Nephron progenitor cell (in vitro differentiated cells): Measurements from ENCODE around the gene SELENOP.

Experiments used
- DNase-seq: peaks from one replicate; pipeline ENCODE4 v3.0.0; 2021
- H3K27ac Mint-ChIP-seq: 2 replicates; pipeline ENCODE4 v1.8.0; 2021; ENCODE audit warnings: mild to moderate bottlenecking, moderate library complexity, mixed read lengths
- H3K27me3 Mint-ChIP-seq: 2 replicates; pipeline ENCODE4 v1.8.0; 2021; ENCODE audit warnings: mild to moderate bottlenecking, low read depth, mixed read lengths; ENCODE audit not compliant: poor library complexity
- H3K36me3 Mint-ChIP-seq: 2 replicates; pipeline ENCODE4 v1.8.0; 2021; ENCODE audit warnings: low read depth, mixed read lengths
- H3K4me1 Mint-ChIP-seq: 2 replicates; pipeline ENCODE4 v1.8.0; 2021; ENCODE audit warnings: mixed read lengths
- H3K4me3 Mint-ChIP-seq: 2 replicates; pipeline ENCODE4 v1.8.0; 2021; ENCODE audit warnings: mild to moderate bottlenecking, moderate library complexity, mixed read lengths
- H3K9me3 Mint-ChIP-seq: 2 replicates; pipeline ENCODE4 v1.8.0; 2021; ENCODE audit warnings: mild to moderate bottlenecking, moderate library complexity, mixed read lengths
- CTCF ChIP-seq: fragments of 200-600 bp; sonication (generic); IDR thresholded peaks from 2 replicates; pipeline ENCODE4 v1.5.0; 2021; ENCODE audit warnings: antibody characterized with exemption

SELENOP gene

DNA sequence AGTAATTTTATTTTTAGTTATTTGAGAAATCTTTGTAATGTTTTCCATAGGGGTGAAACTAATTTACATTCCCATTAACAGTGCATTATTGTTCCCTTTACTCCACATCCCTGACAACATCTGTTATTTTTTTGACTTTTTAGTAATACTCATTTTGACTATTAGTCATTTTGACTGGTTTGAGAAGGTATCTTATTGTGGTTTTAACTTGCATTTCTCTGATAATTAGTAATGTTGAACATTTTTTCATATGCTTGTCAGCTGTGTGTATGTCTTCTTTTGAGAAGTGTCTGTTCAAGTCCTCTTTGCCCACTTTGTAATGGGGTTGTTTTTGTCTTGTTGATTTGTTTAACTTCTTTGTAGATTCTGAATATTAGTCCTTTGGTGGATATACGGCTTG is 27.6 kb downstream of the SELENOP start:
- Mint-ChIP-seq H3K27me3 (no peaks in the 10 kb centered on the region), H3K36me3 (peaks cover 12% of the 10 kb centered on the region), H3K27ac (no peak overlapping the region), H3K4me3 (no peak overlapping the region), H3K9me3 (peaks cover 36% of the 10 kb centered on the region), H3K4me1 (no peaks in the 10 kb centered on the region)
- no peak for TF ChIP-seq CTCF
- DNase-seq: no peak

DNA sequence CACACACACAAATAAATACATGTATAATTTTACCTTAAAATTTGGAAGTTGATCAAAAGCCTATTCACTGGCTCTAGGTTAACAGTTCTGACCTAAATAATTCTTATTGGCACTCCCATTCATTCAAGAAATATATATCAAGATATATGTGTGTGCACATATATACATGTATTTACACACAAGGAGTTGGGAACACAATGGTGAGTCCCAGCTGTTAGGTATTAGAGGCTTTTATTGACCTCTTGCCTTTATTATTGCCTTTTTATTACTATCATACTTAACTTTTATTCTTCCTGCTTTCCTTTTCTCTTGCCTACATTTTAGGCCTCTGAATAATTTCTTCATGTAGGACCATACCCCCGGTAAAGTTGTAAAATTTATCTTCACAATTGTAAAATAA is 30.1 kb downstream of the SELENOP start:
- H3K27ac Mint-ChIP-seq: no peak overlapping the region
- TF ChIP-seq CTCF: no peak
- no peaks in the 10 kb centered on the region for H3K27me3 Mint-ChIP-seq
- peaks cover 19% of the 10 kb centered on the region for H3K9me3 Mint-ChIP-seq
- H3K4me1 Mint-ChIP-seq: no peaks in the 10 kb centered on the region
- no peak for DNase-seq
- H3K36me3 Mint-ChIP-seq: peaks cover 3% of the 10 kb centered on the region
- H3K4me3 Mint-ChIP-seq: no peak overlapping the region

DNA sequence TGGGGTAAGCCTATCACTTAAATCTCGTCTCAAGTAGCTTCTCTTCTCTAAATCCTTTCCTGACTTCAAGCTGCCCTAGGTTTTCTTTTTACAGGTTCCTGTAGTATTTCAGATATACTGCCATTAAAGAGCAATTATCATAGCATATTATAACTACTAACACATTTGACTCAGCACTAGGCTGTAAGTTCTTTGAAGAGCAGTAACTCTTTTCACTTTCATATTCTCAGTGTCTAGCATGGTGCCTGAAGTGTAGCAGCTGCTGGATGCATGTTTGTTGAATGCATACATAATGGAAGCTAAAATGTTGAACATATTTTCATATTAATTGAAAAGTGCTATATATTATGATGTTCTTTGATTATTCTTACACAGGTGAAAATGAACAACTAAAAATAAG is 32.6 kb downstream of the SELENOP start:
- no peaks in the 10 kb centered on the region for H3K27me3 Mint-ChIP-seq
- H3K9me3 Mint-ChIP-seq: no peaks in the 10 kb centered on the region
- no peaks in the 10 kb centered on the region for H3K4me1 Mint-ChIP-seq
- H3K36me3 Mint-ChIP-seq: no peaks in the 10 kb centered on the region
- no peak for TF ChIP-seq CTCF
- no peak overlapping the region for H3K4me3 Mint-ChIP-seq
- DNase-seq: no peak
- no peak overlapping the region for H3K27ac Mint-ChIP-seq

DNA sequence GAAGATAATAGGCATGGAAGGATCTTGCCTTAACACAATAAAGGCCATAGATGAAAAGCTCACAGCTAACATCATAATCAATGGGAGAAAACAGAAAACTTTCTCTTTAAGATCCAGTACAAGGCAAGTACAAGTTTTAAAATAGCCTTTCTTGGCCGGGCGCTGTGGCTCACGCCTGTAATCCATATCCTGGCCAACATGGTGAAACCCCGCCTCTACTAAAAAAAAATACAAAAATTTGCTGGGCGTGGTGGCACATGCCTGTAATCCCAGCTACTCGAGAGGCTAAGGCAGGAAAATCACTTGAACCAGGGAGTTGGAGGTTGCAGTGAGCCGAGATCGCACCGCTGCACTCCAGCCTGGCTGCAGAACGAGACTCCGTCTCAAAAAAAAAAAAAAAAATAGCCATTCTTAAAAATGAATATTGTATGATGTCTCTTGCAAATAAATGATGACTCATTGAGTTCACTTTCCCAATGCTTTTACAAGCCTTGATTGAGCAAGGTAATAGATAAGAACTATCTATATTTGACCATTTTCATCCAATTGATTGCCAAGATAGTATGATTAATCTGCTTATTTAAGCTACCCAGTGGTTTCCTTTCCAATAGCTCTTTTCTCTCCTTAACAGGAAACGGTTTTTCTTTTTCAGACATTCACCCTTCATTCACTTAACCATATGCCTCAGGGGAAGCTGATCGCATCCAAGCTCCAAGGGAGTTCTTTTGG is 39.3 kb downstream of the SELENOP start:
- H3K36me3 Mint-ChIP-seq: no peaks in the 10 kb centered on the region
- peaks cover 3% of the 10 kb centered on the region for H3K9me3 Mint-ChIP-seq
- no peak overlapping the region for H3K4me3 Mint-ChIP-seq
- H3K27me3 Mint-ChIP-seq: peaks cover 11% of the 10 kb centered on the region
- TF ChIP-seq CTCF: no peak
- no peaks in the 10 kb centered on the region for H3K4me1 Mint-ChIP-seq
- no peak overlapping the region for H3K27ac Mint-ChIP-seq
- DNase-seq: no peak

DNA sequence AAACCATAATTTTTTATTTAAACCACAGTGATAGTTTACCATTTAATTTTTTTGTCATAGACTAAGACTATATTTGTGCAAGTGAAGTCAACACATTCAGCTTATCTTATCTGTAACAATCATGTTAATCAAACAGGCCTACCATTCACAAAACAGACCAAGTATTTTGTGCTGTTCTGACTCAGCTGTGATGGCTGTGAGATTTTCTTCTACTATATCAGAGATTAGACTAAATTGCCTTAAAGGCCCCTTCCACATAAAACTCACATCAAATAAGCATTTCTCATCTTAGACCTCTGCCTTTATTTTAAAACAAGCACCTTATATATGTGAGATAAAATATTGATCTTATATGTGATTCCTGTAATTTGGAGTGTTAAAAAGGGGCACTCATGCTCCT is 41.7 kb downstream of the SELENOP start:
- Mint-ChIP-seq H3K36me3 (no peaks in the 10 kb centered on the region), H3K27ac (no peak overlapping the region), H3K4me3 (no peak overlapping the region), H3K9me3 (peaks cover 3% of the 10 kb centered on the region), H3K27me3 (peaks cover 11% of the 10 kb centered on the region), H3K4me1 (no peaks in the 10 kb centered on the region)
- no peak for TF ChIP-seq CTCF
- DNase-seq: no peak

DNA sequence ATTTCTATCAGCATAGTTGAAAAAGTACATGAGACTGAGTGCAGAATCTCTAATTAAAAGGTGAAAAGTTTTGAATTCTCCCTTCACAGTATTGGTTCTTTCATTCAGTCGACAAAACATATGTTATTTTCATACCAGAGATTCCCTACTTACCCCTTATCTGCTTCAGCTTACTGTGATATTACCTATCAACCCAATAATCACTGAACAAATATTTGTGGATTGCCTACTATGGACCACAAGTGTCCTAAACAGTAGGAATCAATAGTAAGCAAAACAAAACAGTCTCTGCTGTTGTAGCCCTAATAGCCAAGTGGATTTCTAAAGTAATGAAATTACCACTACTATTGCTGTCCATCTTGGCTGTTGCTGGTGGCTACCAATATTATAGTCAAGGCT is 43.6 kb downstream of the SELENOP start:
- no peak for TF ChIP-seq CTCF
- peaks cover 11% of the 10 kb centered on the region for H3K27me3 Mint-ChIP-seq
- no peak overlapping the region for H3K27ac Mint-ChIP-seq
- H3K4me1 Mint-ChIP-seq: no peaks in the 10 kb centered on the region
- peaks cover 4% of the 10 kb centered on the region for H3K36me3 Mint-ChIP-seq
- H3K4me3 Mint-ChIP-seq: no peak overlapping the region
- H3K9me3 Mint-ChIP-seq: peaks cover 6% of the 10 kb centered on the region
- DNase-seq: no peak
